Measurements from ENCODE around the gene SOCS6. TPM values are rescaled to one million over a fixed set of nuclear protein-coding genes. Genes with fewer than 3 reads are reported as not detected.

The SOCS6 gene
- total and polyA plus RNA-seq, 2 experiments from 2014 or later: 4.4 to 13.3 TPM

DNA sequence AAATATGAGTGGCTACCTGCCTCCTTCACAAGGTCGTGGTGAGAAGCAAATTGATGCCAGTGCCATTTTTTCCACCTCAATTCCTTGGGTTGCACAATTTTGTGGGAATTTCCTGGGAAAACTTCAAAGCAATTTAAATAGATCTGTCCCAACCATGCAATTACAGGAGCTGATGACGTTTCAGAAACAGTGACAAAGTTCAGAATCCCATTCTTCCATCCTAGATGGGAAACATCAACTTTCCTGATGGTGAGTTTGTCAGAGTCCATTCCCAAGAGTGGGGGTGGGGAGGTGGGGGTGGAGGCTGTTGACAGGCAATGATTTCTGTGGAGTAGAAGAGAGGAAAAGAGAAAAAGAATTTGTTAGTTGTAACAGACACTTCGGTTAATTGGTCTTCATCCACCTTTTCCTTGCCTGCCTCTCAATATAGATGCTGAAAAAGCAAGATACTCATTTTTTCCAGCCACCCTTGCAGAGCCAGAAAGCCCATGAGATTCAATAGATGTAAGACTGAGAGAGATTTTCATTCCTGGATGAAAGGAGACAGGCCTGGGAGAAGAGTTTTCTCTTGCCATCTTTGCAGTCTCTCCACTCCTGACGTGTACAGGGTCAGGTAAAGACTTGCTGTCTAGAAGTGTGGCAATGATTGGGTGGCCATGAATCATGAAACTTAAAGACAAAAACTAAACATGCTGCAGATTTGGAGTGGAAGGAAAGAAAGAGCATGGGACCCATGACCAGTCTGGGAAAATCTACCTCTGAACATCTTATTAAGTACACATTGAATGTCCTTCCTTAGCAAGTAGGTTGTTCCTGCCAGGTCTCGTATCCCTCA lies 47.3 kb downstream of the SOCS6 start:
- H3K79me2 ChIP-seq (replicated peaks; ENCODE audit: insufficient read depth): no peaks in the 10 kb centered on the region
- DNase-seq (ENCODE audit: low spot score): no peak
- TF ChIP-seq NANOG (IDR thresholded peaks at IDR 0.05; ENCODE audit: borderline replicate concordance) (no peak), CREB1 (CRISPR knock-in tag; IDR thresholded peaks at IDR 0.05; ENCODE audit: low read depth) (no peak), JUNB (IDR thresholded peaks at IDR 0.05; ENCODE audit: unreplicated experiment) (no peak), EZH2phosphoT487 (IDR thresholded peaks at IDR 0.05; ENCODE audit: unreplicated experiment) (no peak), CTCF (conservative IDR thresholded peaks at IDR 0.05; ENCODE audit: low read depth in 2 of 2) (no peak), REST (IDR thresholded peaks at IDR 0.05; ENCODE audit: unreplicated experiment) (no peak), EZH2 (IDR thresholded peaks at IDR 0.05; ENCODE audit: low read depth, unreplicated experiment) (no peak), ZNF114 (CRISPR knock-in tag; IDR thresholded peaks at IDR 0.05) (no peak), ZNF331 (CRISPR knock-in tag; IDR thresholded peaks at IDR 0.05; ENCODE audit: low read depth) (no peak), ETS1 (IDR thresholded peaks at IDR 0.05) (no peak), STAT1 (IDR thresholded peaks at IDR 0.05; ENCODE audit: unreplicated experiment) (no peak), ZNF462 (CRISPR knock-in tag; IDR thresholded peaks at IDR 0.05) (no peak), POLR2AphosphoS5 (IDR thresholded peaks at IDR 0.05; ENCODE audit: low read depth) (no peak)
- H3K4me2 ChIP-seq: no peak overlapping the region
- Mint-ChIP-seq H3K36me3 (ENCODE audit: low read depth) (peaks cover 25% of the 10 kb centered on the region), H3K4me3 (no peak overlapping the region), H3K9me3 (peaks cover 14% of the 10 kb centered on the region; the same call in 2 of the 3 replicates), H3K4me1 (peaks cover 21% of the 10 kb centered on the region), H3K27ac (peak overlapping the region; percentile 16; the same call in 1 of the 2 replicates), H3K27me3 (ENCODE audit: insufficient read depth, low read depth, poor library complexity) (peaks cover 5% of the 10 kb centered on the region)
- H3K27ac ChIP-seq (ENCODE audit: low read depth): no peak overlapping the region
- no peak for ATAC-seq
- H3K36me3 ChIP-seq (ENCODE audit: insufficient read depth): no peaks in the 10 kb centered on the region
- H3K9me2 ChIP-seq (ENCODE audit: insufficient read depth): 0 out of 2 replicates have a peak, but pooled peaks cover 4% of the 10 kb centered on the region
- H2AFZ ChIP-seq: no peak overlapping the region
- H3F3A ChIP-seq (replicated peaks; ENCODE audit: low read depth): no peaks in the 10 kb centered on the region
- H3K4me3 ChIP-seq: no peak overlapping the region
- peaks cover 20% of the 10 kb centered on the region; the same call in 1 of the 2 replicates for H3K4me1 ChIP-seq (ENCODE audit: insufficient read depth)
- no peaks in the 10 kb centered on the region for H3K27me3 ChIP-seq (ENCODE audit: insufficient read depth)
- H4K20me1 ChIP-seq (replicated peaks; ENCODE audit: insufficient read depth): no peaks in the 10 kb centered on the region

All from GM23338 (cell line).